GM19025 (cell line): ENCODE measurements around the gene SLC12A9.
"Not testable (repeated sequence)": the region's sequence is repeated elsewhere in the genome, so short reads cannot be mapped to it uniquely, and the experiment has no call there.

Experiments used
- ATAC-seq: cut with Tn5 transposase; IDR thresholded peaks from one replicate; pipeline ENCODE4 v1.9.1; 2021; ENCODE audit warnings: mild to moderate bottlenecking, low read depth, moderate library complexity; ENCODE audit not compliant: unreplicated experiment

SLC12A9 gene

GRCh38 chr7:100852048-100852872 is at the start of gene SLC12A9:
Gene SLC12A9 (plus strand): TSS chr7:100852713. CDS start chr7:100854198, 1,485 bp downstream.
- peak; percentile 96 for ATAC-seq

GRCh38 chr7:100802951-100803350 is 49.6 kb upstream of the SLC12A9 start:
- ATAC-seq = no peak

- peak; percentile 91 for ATAC-seq
Measured at GRCh38 chr7:100803398-100804161, 48.9 kb upstream of the SLC12A9 start.

- no peak for ATAC-seq
Measured at GRCh38 chr7:100804681-100805431, 47.7 kb upstream of the SLC12A9 start.

- ATAC-seq = no peak
Measured at GRCh38 chr7:100806276-100806675, 46.2 kb upstream of the SLC12A9 start.

- not testable (repeated sequence) for ATAC-seq
Measured at GRCh38 chr7:100806883-100807282, 45.6 kb upstream of the SLC12A9 start.

GRCh38 chr7:100808354-100808875 is 44.1 kb upstream of the SLC12A9 start:
- no peak for ATAC-seq

- ATAC-seq = no peak
Measured at GRCh38 chr7:100811480-100811879, 41.0 kb upstream of the SLC12A9 start.

- no peak for ATAC-seq
Measured at GRCh38 chr7:100812729-100813128, 39.8 kb upstream of the SLC12A9 start.

- not testable (repeated sequence) for ATAC-seq
Measured at GRCh38 chr7:100816515-100816914, 36.0 kb upstream of the SLC12A9 start.

- ATAC-seq = no peak
Measured at GRCh38 chr7:100817097-100817496, 35.4 kb upstream of the SLC12A9 start.

- no peak for ATAC-seq
Measured at GRCh38 chr7:100818366-100818765, 34.1 kb upstream of the SLC12A9 start.

- no peak for ATAC-seq
Measured at GRCh38 chr7:100818825-100819224, 33.7 kb upstream of the SLC12A9 start.

- ATAC-seq = no peak
Measured at GRCh38 chr7:100819586-100819985, 32.9 kb upstream of the SLC12A9 start.

GRCh38 chr7:100822236-100823139 is 30.0 kb upstream of the SLC12A9 start:
- no peak for ATAC-seq

GRCh38 chr7:100823140-100823525 is 29.4 kb upstream of the SLC12A9 start:
- no peak for ATAC-seq

GRCh38 chr7:100823534-100823933 is 29.0 kb upstream of the SLC12A9 start:
- ATAC-seq = no peak

- ATAC-seq = no peak
Measured at GRCh38 chr7:100824499-100825214, 27.9 kb upstream of the SLC12A9 start.

- ATAC-seq = no peak
Measured at GRCh38 chr7:100825215-100825671, 27.3 kb upstream of the SLC12A9 start.
